ENCODE data around the gene PCDH1.

DNA sequence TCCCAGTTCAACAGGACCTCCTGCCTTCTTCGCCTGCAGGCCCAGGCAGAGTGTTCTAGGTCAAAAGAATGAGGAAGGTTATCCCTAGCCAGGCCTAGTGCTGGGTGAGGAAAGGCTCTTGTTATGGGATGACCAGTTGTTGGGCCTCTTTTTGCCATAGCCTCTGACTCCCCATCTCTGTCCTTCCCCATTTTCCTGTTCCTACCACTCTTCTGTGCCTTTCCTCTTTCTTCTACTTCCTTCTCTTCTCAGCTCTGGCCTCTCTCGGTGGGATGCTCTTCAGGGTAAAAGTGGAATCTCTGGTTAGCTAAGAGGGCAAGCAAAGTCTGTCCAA lies 1.2 kb upstream of the PCDH1 start:
- TF ChIP-seq, protein P1, sequence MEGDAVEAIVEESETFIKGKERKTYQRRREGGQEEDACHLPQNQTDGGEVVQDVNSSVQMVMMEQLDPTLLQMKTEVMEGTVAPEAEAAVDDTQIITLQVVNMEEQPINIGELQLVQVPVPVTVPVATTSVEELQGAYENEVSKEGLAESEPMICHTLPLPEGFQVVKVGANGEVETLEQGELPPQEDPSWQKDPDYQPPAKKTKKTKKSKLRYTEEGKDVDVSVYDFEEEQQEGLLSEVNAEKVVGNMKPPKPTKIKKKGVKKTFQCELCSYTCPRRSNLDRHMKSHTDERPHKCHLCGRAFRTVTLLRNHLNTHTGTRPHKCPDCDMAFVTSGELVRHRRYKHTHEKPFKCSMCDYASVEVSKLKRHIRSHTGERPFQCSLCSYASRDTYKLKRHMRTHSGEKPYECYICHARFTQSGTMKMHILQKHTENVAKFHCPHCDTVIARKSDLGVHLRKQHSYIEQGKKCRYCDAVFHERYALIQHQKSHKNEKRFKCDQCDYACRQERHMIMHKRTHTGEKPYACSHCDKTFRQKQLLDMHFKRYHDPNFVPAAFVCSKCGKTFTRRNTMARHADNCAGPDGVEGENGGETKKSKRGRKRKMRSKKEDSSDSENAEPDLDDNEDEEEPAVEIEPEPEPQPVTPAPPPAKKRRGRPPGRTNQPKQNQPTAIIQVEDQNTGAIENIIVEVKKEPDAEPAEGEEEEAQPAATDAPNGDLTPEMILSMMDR (IDR thresholded peaks at IDR 0.05; ENCODE audit: control extremely low read depth in 1 of 3, insufficient read depth in 1 of 3, low read depth in 1 of 3, low read length in 3 of 3) = no peak
- TF ChIP-seq CEBPB (IDR thresholded peaks at IDR 0.05; ENCODE audit: low read depth, low read length) (no peak), EZH2 (IDR thresholded peaks at IDR 0.05; ENCODE audit: low read depth, low read length, severe bottlenecking) (no peak), EP300 (IDR thresholded peaks at IDR 0.05; ENCODE audit: borderline replicate concordance in 1 of 2, low read depth in 2 of 2, low read length in 2 of 2) (no peak), POLR2A (IDR thresholded peaks at IDR 0.05; ENCODE audit: control extremely low read depth in 1 of 2, low read depth in 2 of 2, low read length in 2 of 2) (no peak; a peak in 1 of 3 replicates), RAD21 (IDR thresholded peaks at IDR 0.05 in 1 of 2, conservative IDR thresholded peaks at IDR 0.05 in 1 of 2; ENCODE audit: low read depth in 2 of 2, low read length in 2 of 2) (no peak), TEAD4 (IDR thresholded peaks at IDR 0.05; ENCODE audit: low read depth, low read length) (no peak), RFX5 (IDR thresholded peaks at IDR 0.05; ENCODE audit: borderline replicate concordance, low read depth, low read length) (no peak)
- TF ChIP-seq, protein P2, sequence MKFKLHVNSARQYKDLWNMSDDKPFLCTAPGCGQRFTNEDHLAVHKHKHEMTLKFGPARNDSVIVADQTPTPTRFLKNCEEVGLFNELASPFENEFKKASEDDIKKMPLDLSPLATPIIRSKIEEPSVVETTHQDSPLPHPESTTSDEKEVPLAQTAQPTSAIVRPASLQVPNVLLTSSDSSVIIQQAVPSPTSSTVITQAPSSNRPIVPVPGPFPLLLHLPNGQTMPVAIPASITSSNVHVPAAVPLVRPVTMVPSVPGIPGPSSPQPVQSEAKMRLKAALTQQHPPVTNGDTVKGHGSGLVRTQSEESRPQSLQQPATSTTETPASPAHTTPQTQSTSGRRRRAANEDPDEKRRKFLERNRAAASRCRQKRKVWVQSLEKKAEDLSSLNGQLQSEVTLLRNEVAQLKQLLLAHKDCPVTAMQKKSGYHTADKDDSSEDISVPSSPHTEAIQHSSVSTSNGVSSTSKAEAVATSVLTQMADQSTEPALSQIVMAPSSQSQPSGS (IDR thresholded peaks at IDR 0.05; ENCODE audit: low read length) = no peak
- TF ChIP-seq, protein P3, sequence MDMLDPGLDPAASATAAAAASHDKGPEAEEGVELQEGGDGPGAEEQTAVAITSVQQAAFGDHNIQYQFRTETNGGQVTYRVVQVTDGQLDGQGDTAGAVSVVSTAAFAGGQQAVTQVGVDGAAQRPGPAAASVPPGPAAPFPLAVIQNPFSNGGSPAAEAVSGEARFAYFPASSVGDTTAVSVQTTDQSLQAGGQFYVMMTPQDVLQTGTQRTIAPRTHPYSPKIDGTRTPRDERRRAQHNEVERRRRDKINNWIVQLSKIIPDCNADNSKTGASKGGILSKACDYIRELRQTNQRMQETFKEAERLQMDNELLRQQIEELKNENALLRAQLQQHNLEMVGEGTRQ (IDR thresholded peaks at IDR 0.05; ENCODE audit: low read length) = no peak

All from H1 (cell line).